ENCODE results near the gene IER5L. TPM values are rescaled to one million over a fixed set of nuclear protein-coding genes. Genes with fewer than 3 reads are reported as not detected.

Gene IER5L
- total and polyA plus RNA-seq, 7 donors, result 2.3 to 17.4 (median 6.7) TPM

DNA sequence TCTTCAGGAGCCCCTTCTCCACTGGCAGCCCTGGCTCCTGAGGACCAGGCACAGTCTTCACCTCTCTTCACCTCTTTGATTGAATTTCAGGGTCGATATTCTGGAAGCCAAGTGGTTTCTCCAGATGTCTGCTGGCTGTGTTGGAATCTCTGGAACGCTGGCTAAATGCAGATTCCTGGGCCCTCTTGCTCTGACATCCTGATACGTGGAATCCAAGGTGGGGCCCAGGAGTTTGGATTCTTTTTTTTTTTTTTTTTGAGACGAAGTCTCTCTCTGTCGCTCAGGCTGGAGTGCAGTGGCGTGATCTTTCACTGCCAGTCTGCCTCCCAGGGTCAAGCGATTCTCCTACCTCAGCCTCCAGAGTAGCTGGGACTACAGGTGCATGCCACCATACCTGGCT, 26.8 kb upstream of the IER5L start:
- no peak overlapping the region for H3K27ac ChIP-seq
- WGBS, 2 donors, result 93 to 94% methylated on average over 7 of the region's 7 CpGs
- H3K9me3 ChIP-seq, result no peaks in the 10 kb centered on the region
- intact Hi-C loops (cut with DNase I), result loop anchor here (5.0 to 10.0 kb wide), 2 partner anchors 50 to 257 kb away; no protein-coding TSS in a partner anchor
- H3K36me3 ChIP-seq, result no peaks in the 10 kb centered on the region
- no peak overlapping the region for H3K4me3 ChIP-seq
- TF ChIP-seq CTCF (IDR thresholded peaks at IDR 0.05), result no peak
- no peak for TF ChIP-seq POLR2AphosphoS5 (IDR thresholded peaks at IDR 0.05)
- TF ChIP-seq EP300 (IDR thresholded peaks at IDR 0.05), result no peak
- no peak for TF ChIP-seq POLR2A (IDR thresholded peaks at IDR 0.05)
- no peak for DNase-seq
- H3K27me3 ChIP-seq, result no peaks in the 10 kb centered on the region
- H3K4me1 ChIP-seq, result peaks cover 0 to 7% (median 3%) of the 10 kb centered on the region in 4 donors

DNA sequence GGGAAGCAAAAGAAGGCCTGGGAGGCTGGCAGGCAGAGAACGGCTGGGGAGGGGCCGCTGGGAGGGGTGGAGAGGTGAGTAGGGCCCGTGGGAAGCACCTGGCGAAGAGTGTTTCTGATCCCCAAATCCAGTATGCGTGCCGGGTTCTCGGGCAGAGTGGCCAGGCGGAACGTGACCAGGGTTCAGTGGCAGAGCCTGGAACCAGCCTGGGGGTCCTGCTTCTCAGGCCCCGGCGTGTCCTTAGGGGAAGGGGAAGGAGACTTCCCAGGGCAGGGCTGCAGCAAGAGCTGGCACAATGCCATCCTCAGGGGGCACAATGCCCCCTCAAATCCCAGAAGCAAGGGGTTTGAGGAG, 25.5 kb upstream of the IER5L start:
- Histone ChIP-seq H3K9me3 (no peaks in the 10 kb centered on the region), H3K4me3 (peak overlapping the region; percentile 40 to 70 (median 63)), H3K4me1 (peaks cover 0 to 9% (median 4%) of the 10 kb centered on the region in 4 donors), H3K27me3 (no peaks in the 10 kb centered on the region), H3K36me3 (no peaks in the 10 kb centered on the region), H3K27ac (peak overlapping the region in 3 of 4 donors; percentile 87 to 91 (median 89))
- intact Hi-C loops (cut with DNase I), result loop anchor here (2.0 to 10.0 kb wide), 3 partner anchors 51 to 259 kb away; no protein-coding TSS in a partner anchor
- no peak for TF ChIP-seq CTCF (IDR thresholded peaks at IDR 0.05)
- TF ChIP-seq POLR2A (IDR thresholded peaks at IDR 0.05), result no peak
- TF ChIP-seq POLR2AphosphoS5 (IDR thresholded peaks at IDR 0.05), result no peak
- TF ChIP-seq EP300 (IDR thresholded peaks at IDR 0.05), result no peak
- WGBS, 2 donors, result 77 to 79% methylated on average over 11 of the region's 11 CpGs
- no peak for DNase-seq

DNA sequence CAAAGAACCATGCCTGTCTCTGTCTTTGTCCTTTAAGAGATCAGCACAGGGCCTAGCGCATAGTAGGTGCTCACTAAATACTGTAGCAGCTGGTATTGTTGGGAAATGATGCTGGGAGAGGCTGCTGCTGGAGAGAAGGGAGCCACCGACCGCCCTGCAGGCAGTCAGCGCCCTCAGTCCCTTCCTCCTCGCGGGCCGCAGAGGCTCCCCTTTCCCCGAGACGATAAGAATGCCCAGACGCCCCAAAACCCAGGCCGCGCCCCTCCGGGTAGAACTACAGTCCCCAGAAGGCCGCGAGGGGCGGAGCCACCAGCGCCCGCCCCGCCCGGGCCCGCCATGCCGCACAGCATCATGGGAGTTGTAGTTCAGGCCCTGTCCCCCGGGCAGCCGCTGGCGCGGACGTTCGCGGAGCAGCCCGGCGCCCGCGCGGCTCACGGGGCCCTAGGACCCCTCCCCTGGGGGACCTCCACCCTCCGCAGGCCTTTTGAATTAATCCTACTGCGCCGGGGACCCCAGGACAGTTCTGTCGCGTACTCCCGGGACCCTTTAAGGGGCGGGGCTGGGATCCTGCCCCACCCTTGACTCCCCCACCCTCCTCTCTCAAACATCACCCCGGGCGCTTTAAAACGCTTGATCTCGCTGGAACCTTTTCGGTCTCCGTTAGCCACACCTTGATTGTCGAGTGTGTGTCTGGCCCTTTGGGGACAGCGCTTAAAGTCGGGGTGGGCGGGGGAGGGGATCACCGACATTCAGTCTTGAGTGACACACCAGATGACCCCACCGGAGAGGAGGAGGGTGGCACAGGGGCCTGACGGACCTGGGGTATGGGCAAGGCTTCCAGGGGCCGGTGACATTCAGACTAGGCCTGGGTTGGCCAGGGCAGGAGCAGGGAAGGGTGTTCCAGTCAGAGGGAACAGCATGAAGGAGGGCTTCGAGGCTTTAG, 24.8 kb upstream of the IER5L start:
- DNase-seq, result peak; percentile 93
- intact Hi-C loops (cut with DNase I), result loop anchor here (2.0 to 10.0 kb wide), 3 partner anchors 52 to 259 kb away; no protein-coding TSS in a partner anchor
- H3K27ac ChIP-seq, result peak overlapping the region; percentile 86 to 91 (median 88)
- no peaks in the 10 kb centered on the region for H3K36me3 ChIP-seq
- 8% methylated on average over 57 of the region's 57 CpGs for WGBS, 2 donors
- peak overlapping the region; percentile 40 to 70 (median 63) for H3K4me3 ChIP-seq
- TF ChIP-seq CTCF (IDR thresholded peaks at IDR 0.05), result no peak
- TF ChIP-seq POLR2A (IDR thresholded peaks at IDR 0.05), result peak; percentile 45 to 46
- peak; percentile 27 to 87 (median 77) for TF ChIP-seq POLR2AphosphoS5 (IDR thresholded peaks at IDR 0.05)
- no peaks in the 10 kb centered on the region for H3K9me3 ChIP-seq
- peaks cover 0 to 15% (median 10%) of the 10 kb centered on the region in 4 donors for H3K4me1 ChIP-seq
- H3K27me3 ChIP-seq, result no peaks in the 10 kb centered on the region

DNA sequence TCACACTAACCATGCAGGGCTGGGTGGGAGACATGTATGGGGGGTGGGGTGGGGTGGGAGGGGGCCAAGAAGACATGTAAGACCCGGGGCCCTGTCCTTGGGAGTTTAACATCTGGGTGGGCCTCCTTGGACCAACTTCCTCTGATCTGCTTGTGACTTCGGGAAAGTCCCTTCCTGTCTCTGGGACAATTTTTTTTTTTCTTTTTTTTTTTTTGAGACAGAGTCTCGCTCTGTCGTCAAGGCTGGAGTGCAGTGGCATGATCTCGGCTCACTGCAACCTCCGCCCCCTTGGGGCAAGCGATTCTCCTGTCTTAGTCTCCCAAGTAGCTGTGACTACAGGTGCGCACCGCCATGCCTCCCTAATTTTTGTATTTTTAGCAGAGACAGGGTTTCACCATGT, 23.8 kb upstream of the IER5L start:
- Histone ChIP-seq H3K27ac (no peak overlapping the region), H3K4me3 (no peak overlapping the region), H3K27me3 (no peaks in the 10 kb centered on the region), H3K36me3 (no peaks in the 10 kb centered on the region), H3K4me1 (peaks cover 0 to 21% (median 11%) of the 10 kb centered on the region in 4 donors), H3K9me3 (no peaks in the 10 kb centered on the region)
- no peak for DNase-seq
- TF ChIP-seq POLR2A (IDR thresholded peaks at IDR 0.05) (no peak), EP300 (IDR thresholded peaks at IDR 0.05) (no peak), CTCF (IDR thresholded peaks at IDR 0.05) (no peak), POLR2AphosphoS5 (IDR thresholded peaks at IDR 0.05) (no peak)
- WGBS, 2 donors, result 66 to 73% methylated on average over 9 of the region's 9 CpGs
- intact Hi-C loops (cut with DNase I), result loop anchor here (2.0 to 10.0 kb wide), 3 partner anchors 53 to 260 kb away; no protein-coding TSS in a partner anchor

Measured in sigmoid colon (tissue), 7 donors.